Measurements from ENCODE around the gene SEC16A.

The SEC16A gene

GRCh38 chr9:136487672-136488071, 4.8 kb upstream of the SEC16A start:
- Histone ChIP-seq H3K4me1 (ENCODE audit: insufficient read depth, low read length) (no peaks in the 10 kb centered on the region), H3K27ac (ENCODE audit: low read depth, low read length) (no peak overlapping the region), H3K9me3 (ENCODE audit: insufficient read depth, low read depth, low read length) (no peaks in the 10 kb centered on the region), H3K9ac (ENCODE audit: low read depth, low read length) (no peak overlapping the region), H3K36me3 (ENCODE audit: insufficient read depth, low read length) (no peaks in the 10 kb centered on the region), H3K27me3 (ENCODE audit: insufficient read depth, low read length) (no peaks in the 10 kb centered on the region), H3K4me3 (ENCODE audit: low read length) (no peak overlapping the region)
- WGBS: 89% methylated on average over 7 of the region's 7 CpGs

- Histone ChIP-seq H3K4me1 (ENCODE audit: insufficient read depth, low read length) (no peaks in the 10 kb centered on the region), H3K4me3 (ENCODE audit: low read length) (no peak overlapping the region), H3K9ac (ENCODE audit: low read depth, low read length) (no peak overlapping the region), H3K27ac (ENCODE audit: low read depth, low read length) (no peak overlapping the region), H3K27me3 (ENCODE audit: insufficient read depth, low read length) (no peaks in the 10 kb centered on the region), H3K9me3 (ENCODE audit: insufficient read depth, low read depth, low read length) (no peaks in the 10 kb centered on the region), H3K36me3 (ENCODE audit: insufficient read depth, low read length) (no peaks in the 10 kb centered on the region)
- 90% methylated on average over 18 of the region's 18 CpGs for WGBS
Measured at GRCh38 chr9:136486823-136487620, 4.2 kb upstream of the SEC16A start.

- Histone ChIP-seq H3K27ac (ENCODE audit: low read depth, low read length) (no peak overlapping the region), H3K9me3 (ENCODE audit: insufficient read depth, low read depth, low read length) (no peaks in the 10 kb centered on the region), H3K9ac (ENCODE audit: low read depth, low read length) (no peak overlapping the region), H3K4me1 (ENCODE audit: insufficient read depth, low read length) (peaks cover 7% of the 10 kb centered on the region; the same call in 1 of the 2 replicates), H3K4me3 (ENCODE audit: low read length) (no peak overlapping the region), H3K36me3 (ENCODE audit: insufficient read depth, low read length) (no peaks in the 10 kb centered on the region), H3K27me3 (ENCODE audit: insufficient read depth, low read length) (no peaks in the 10 kb centered on the region)
- WGBS: 93% methylated on average over 7 of the region's 7 CpGs
Measured at GRCh38 chr9:136486131-136486530, 3.3 kb upstream of the SEC16A start.

GRCh38 chr9:136485049-136486045, 2.5 kb upstream of the SEC16A start:
- no peak overlapping the region; the same call in 1 of the 2 replicates for H3K9ac ChIP-seq (ENCODE audit: low read depth, low read length)
- 60% methylated on average over 20 of the region's 21 CpGs for WGBS

GRCh38 chr9:136484153-136485048, 1.6 kb upstream of the SEC16A start:
- Histone ChIP-seq H3K9ac (ENCODE audit: low read depth, low read length) (peak overlapping the region; percentile 95), H3K9me3 (ENCODE audit: insufficient read depth, low read depth, low read length) (no peaks in the 10 kb centered on the region), H3K27ac (ENCODE audit: low read depth, low read length) (peak overlapping the region; percentile 100; the same call in 1 of the 2 replicates), H3K4me1 (ENCODE audit: insufficient read depth, low read length) (peaks cover 7% of the 10 kb centered on the region; the same call in 1 of the 2 replicates), H3K27me3 (ENCODE audit: insufficient read depth, low read length) (no peaks in the 10 kb centered on the region), H3K36me3 (ENCODE audit: insufficient read depth, low read length) (peaks cover 9% of the 10 kb centered on the region; the same call in 1 of the 2 replicates), H3K4me3 (ENCODE audit: low read length) (peak overlapping the region; percentile 82)
- WGBS: 56% methylated on average over 59 of the region's 59 CpGs

More at GRCh38 chr9:136485049-136486045, 2.5 kb upstream of the SEC16A start:
- Histone ChIP-seq H3K36me3 (ENCODE audit: insufficient read depth, low read length) (0 out of 2 replicates have a peak, but pooled peaks cover under 1% of the 10 kb centered on the region), H3K27me3 (ENCODE audit: insufficient read depth, low read length) (no peaks in the 10 kb centered on the region), H3K4me3 (ENCODE audit: low read length) (no peak overlapping the region), H3K27ac (ENCODE audit: low read depth, low read length) (no peak overlapping the region), H3K9me3 (ENCODE audit: insufficient read depth, low read depth, low read length) (no peaks in the 10 kb centered on the region), H3K4me1 (ENCODE audit: insufficient read depth, low read length) (peaks cover 7% of the 10 kb centered on the region; the same call in 1 of the 2 replicates)

- H3K9me3 ChIP-seq (ENCODE audit: insufficient read depth, low read depth, low read length): no peaks in the 10 kb centered on the region
- H3K4me3 ChIP-seq (ENCODE audit: low read length): peak overlapping the region; percentile 82
- H3K36me3 ChIP-seq (ENCODE audit: insufficient read depth, low read length): peaks cover 14% of the 10 kb centered on the region; the same call in 1 of the 2 replicates
- no peaks in the 10 kb centered on the region for H3K27me3 ChIP-seq (ENCODE audit: insufficient read depth, low read length)
- WGBS: under 1% methylated on average over 63 of the region's 63 CpGs
- H3K27ac ChIP-seq (ENCODE audit: low read depth, low read length): peak overlapping the region; percentile 100
- peak overlapping the region; percentile 95 for H3K9ac ChIP-seq (ENCODE audit: low read depth, low read length)
- peaks cover 7% of the 10 kb centered on the region; the same call in 1 of the 2 replicates for H3K4me1 ChIP-seq (ENCODE audit: insufficient read depth, low read length)
Measured at GRCh38 chr9:136483589-136484152, 831 bp upstream of the SEC16A start.

GRCh38 chr9:136482046-136482792, 621 bp downstream of the SEC16A start:
- peak overlapping the region; percentile 95 for H3K27ac ChIP-seq (ENCODE audit: low read depth, low read length)
- 2% methylated on average over 39 of the region's 39 CpGs for WGBS

GRCh38 chr9:136481558-136481957, 1.3 kb downstream of the SEC16A start:
- H3K27ac ChIP-seq (ENCODE audit: low read depth, low read length): no peak overlapping the region; the same call in 1 of the 2 replicates
- H3K27me3 ChIP-seq (ENCODE audit: insufficient read depth, low read length): no peaks in the 10 kb centered on the region
- WGBS: 54% methylated on average over 5 of the region's 5 CpGs
- H3K9ac ChIP-seq (ENCODE audit: low read depth, low read length): peak overlapping the region; percentile 92
- no peaks in the 10 kb centered on the region for H3K9me3 ChIP-seq (ENCODE audit: insufficient read depth, low read depth, low read length)
- peaks cover 30% of the 10 kb centered on the region for H3K36me3 ChIP-seq (ENCODE audit: insufficient read depth, low read length)
- H3K4me3 ChIP-seq (ENCODE audit: low read length): peak overlapping the region; percentile 91
- H3K4me1 ChIP-seq (ENCODE audit: insufficient read depth, low read length): peaks cover 7% of the 10 kb centered on the region; the same call in 1 of the 2 replicates

More at GRCh38 chr9:136482046-136482792, 621 bp downstream of the SEC16A start:
- Histone ChIP-seq H3K36me3 (ENCODE audit: insufficient read depth, low read length) (peaks cover 24% of the 10 kb centered on the region), H3K4me1 (ENCODE audit: insufficient read depth, low read length) (peaks cover 7% of the 10 kb centered on the region; the same call in 1 of the 2 replicates), H3K27me3 (ENCODE audit: insufficient read depth, low read length) (no peaks in the 10 kb centered on the region), H3K4me3 (ENCODE audit: low read length) (peak overlapping the region; percentile 91), H3K9ac (ENCODE audit: low read depth, low read length) (peak overlapping the region; percentile 92), H3K9me3 (ENCODE audit: insufficient read depth, low read depth, low read length) (no peaks in the 10 kb centered on the region)

GRCh38 chr9:136476369-136477150, 6.3 kb downstream of the SEC16A start:
- no peak overlapping the region for H3K4me3 ChIP-seq (ENCODE audit: low read length)
- WGBS: 97% methylated on average over 25 of the region's 25 CpGs
- H3K4me1 ChIP-seq (ENCODE audit: insufficient read depth, low read length): peaks cover 3% of the 10 kb centered on the region; the same call in 1 of the 2 replicates
- peaks cover 80% of the 10 kb centered on the region for H3K36me3 ChIP-seq (ENCODE audit: insufficient read depth, low read length)
- no peaks in the 10 kb centered on the region for H3K27me3 ChIP-seq (ENCODE audit: insufficient read depth, low read length)
- no peak overlapping the region for H3K27ac ChIP-seq (ENCODE audit: low read depth, low read length)
- no peak overlapping the region for H3K9ac ChIP-seq (ENCODE audit: low read depth, low read length)
- no peaks in the 10 kb centered on the region for H3K9me3 ChIP-seq (ENCODE audit: insufficient read depth, low read depth, low read length)
